ENCODE data around the gene PRR18. TPM values are rescaled to one million over a fixed set of nuclear protein-coding genes. Genes with fewer than 3 reads are reported as not detected.

PRR18 gene
- total RNA-seq, 1 donor from 2014 or later, result not detected

DNA sequence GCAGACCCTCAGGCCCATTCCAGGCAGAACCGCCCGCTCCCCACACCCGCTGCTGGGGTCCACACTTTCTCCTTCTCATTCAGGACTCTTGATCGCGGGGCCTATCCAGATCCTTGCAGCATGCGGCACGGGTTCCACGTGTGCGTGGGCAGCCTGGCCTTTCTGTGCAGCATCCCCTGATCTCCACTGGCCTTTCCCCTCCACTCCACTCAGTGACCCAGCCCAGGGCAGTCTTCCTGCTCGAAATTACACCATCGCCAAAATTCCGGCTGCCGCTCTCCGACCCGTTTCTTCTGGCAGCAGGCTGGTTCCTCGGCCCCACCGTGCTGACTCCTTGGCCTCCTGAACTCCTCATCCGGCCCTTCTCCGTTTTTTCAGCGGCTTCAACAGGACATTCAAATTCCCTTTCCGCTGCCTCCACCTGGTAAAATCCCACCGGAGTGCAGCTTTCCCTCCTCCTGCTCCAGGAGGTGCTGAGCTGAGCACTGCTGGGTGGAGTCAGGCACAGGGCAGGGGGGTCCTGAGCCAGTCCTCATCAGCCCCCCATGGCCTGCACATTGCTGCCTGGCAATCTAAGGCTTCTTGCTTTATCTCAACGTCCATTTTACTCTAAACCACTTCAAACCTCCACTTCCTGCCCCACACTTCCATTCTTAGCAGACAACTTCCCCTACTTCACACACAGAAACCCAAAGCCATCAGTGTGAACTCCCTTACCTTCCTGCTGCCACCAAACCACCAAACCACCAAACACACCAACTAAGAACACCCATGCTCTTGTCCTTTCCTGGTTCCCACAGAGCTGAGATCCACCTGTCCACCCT, 25.2 kb upstream of the PRR18 start:
- DNase-seq (ENCODE audit: low read depth), result no peak

DNA sequence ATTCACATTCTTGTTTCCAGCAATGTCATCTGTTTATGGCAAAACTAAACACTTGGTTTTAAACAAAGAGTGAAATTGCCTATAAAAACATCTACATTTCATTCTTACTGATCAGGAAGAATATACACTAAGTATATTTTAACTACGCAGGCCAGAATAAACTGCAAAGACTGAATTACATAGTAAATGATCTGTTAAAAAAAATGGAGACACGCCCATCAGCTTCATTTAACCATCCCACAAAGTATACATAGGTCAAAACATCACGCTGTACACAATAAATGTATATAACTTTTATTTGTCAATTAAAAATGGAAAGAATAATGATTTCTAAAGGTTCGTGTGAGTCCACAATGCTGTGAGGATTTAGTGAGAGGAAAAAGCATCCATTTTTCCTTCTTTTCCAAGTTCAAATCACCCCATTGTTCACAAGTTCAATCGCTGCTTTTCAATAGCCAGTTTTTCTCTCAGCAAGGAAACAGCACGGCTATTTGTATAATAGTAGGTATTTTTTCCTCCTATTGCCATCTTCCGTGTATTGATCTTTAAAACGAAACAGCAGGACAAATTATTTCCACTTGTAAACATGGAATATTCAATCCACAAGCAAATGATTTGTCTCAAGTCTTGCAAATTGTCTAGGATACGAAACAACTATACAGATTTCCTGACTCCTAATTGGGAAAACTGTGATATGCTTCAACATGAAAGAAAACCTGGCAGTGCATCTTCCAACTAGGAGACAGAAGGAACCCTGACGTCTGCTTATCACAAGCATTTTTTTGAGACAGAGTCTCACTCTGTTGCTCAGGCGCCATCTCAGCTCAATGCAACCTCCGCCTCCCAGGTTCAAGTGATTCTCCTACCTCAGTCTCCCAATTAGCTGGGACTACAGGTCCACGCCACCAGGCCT, 23.6 kb upstream of the PRR18 start:
- no peak for DNase-seq (ENCODE audit: low read depth)

DNA sequence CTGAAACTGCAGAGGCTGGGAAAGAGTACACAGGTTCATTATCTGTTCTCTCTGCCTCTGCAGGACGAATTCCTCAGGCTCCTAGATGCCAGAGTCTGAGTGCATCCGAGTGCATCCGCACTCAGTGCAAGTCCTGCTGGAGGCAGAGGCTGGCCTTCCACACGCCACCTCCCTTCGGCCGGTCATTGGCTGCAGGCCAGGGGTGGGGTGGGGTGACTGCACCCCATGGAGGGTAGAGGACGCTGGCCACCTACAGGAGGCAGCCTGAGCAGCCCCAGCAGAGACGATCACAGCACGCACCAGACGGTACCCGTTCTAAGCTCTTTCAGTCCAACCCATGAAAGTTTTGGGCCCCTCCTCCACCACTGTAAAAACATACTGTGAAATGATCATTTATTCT, 22.4 kb upstream of the PRR18 start:
- peak; percentile 64 for DNase-seq (ENCODE audit: low read depth)

DNA sequence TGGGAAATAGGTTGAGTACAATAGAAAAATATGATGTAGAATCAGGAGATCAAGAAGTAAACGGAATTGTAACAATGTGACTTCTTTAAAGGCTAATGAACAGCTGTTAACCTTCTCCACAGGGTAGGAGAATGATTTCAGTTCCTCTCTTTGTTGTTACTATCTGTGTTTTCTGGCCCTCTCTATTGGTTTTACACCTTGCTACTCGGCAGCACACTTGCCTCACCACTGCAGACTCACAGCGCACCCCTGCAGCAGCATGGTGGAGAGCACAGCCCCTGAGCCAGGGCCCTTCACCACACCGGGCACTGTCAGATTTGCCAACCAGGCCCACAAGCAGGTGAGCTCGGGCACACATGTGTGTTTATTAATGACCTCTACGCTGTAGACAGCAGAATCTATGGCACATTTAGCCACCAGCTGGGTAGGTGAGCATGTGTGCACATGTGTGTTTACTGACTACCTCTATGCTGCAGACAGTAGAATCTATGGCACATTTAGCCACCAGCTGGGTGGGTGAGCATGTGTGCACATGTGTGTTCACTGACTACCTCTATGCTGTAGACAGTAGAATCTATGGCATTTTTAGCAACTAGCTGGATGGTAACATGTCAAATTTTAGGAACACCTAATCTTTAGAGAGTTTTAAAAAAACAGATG, 17.3 kb upstream of the PRR18 start:
- DNase-seq (ENCODE audit: low read depth), result no peak

DNA sequence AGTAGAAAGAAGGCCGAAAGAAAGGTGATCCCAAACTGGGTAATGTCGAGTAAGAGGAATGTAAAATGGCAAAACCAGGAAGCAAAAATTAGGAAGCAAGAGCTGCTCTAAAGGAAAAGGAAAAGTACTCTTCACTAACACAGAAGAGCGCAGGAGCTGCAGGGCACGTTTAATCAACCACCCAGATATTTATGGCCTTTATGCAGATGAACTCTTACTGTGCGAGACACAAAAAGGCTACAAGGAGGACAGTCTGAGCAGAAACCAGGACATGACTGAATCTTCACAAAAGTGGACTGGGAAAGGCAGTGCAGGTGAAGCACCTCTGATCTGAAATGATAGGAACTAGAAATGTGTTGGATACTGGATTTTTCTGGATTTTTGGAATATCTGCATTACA, 15.2 kb upstream of the PRR18 start:
- no peak for DNase-seq (ENCODE audit: low read depth)

DNA sequence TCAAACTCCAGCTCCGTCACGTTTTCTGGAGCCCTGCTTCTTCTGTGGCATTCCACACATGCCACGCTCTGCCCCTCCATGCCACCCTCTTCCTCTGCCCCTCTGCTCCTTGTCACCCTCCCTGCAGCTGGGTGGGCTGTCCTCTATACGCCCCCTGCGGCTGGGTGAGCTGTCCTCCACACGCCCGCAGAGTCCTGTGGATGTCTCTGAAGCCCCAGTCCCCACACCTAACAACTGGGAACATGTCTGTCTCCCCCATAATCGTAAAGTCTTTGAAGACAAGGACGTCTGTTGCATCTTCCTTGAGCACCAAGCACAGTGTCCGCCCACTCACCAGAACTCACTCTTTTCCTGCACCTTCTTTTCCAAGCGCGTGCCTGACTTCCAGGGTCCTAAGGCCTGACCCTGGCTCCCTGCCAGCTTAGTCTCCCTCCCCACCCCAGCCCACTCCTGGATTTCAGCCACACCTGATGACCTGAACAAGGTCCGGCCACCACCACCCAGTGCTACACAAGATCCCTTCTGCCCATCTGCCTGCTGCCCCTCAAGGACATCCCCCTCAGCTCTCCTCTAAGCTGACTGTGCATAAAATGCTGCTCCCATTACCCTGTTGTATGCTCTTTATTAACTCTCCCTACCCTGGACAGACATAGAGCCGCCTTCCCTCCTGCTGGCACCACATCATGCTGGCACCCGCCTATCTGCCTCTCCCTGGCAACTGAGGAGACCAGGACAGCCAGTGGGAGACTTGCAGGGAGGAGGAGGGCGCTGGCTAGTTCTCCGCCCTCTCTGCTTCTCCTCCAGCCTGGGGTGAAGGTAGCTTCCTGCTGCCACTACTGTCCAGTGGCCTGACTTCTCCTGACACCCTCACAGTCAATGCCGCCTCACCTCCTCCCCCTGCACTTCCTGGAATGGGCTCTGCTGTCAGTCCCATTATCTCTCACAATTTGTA, 10.7 kb upstream of the PRR18 start:
- DNase-seq (ENCODE audit: low read depth), result no peak

DNA sequence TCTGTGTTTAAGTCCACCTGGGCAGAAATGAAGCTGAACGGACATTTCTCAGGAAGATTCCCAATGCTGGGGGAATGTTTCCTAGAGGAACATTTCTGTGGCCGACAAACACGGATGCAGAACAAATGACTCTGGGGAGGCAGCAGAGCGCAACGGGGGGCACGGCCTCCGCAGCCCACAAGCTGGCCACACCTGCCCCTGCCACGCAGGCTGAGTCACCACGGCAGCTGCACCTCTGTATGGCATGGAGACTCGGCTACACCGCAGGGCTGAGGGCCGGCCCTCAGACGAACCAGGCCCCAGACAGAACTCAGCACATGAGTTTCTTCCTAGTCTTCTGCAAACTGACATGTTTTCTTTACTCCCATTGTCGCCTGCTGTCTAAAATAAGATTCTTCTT, 10.0 kb upstream of the PRR18 start:
- DNase-seq (ENCODE audit: low read depth), result peak; percentile 85

DNA sequence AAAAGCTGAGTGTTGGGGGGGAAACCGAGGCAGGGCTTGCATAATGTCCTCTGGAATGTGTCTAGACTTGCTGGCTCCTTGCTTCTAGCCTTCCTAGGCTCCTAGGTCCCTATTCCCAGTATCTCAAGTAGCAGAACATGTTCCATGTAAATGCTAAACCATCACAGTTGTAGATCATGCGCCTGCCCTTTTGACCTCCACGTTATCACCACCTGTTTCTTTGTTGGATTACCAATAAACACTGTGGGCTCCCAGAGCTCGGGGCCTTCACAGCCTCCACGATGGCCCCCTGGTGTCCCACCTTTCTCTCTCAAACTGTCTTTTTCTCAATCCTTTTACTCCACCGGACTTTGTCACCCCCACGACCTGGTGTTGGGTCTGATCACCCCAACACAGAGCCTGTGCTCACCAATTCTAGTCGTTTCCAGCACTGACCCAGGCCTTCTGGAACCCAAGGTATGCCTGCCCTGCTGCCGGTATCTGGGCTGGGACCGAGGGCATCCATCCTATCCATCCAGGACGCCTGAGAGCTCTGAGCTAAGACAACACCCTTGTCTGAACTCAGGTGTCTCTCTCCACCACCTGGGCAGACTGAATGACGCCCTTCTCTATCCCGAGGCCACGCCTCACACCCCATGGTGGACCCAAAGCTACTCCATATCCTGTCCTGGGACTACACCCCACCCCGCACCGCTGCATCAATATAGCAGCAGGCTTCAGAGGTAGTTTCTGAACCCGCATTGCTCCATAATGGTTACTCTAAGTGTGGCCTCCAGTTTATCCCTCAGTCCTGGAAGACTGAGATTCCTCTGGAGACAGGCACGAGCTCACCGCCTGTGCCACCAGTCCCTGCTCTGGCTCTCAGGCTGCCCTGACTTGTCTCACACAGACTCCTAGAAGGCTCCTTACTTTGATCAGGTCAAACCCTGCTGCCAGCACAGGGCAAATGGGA, 9.3 kb upstream of the PRR18 start:
- DNase-seq (ENCODE audit: low read depth), result no peak

DNA sequence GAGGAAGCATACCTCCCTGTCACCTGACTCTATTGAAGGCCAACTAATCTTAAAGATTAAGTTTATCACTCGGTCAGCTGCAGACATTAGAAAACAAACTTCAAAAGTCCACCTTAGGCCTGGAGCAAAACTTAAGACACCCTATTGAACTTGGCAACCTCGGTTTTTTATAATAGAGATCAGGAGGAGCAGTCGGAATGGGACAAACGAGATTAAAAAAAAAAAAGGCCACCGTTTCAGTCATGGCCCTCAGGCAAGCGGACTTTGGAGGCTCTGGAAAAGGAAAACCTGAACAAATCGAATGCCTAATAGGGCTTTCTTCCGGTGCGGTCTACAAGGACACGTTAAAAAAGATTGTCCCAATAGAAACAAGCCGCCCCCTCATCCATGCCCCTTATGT, 7.2 kb upstream of the PRR18 start:
- DNase-seq (ENCODE audit: low read depth), result no peak

DNA sequence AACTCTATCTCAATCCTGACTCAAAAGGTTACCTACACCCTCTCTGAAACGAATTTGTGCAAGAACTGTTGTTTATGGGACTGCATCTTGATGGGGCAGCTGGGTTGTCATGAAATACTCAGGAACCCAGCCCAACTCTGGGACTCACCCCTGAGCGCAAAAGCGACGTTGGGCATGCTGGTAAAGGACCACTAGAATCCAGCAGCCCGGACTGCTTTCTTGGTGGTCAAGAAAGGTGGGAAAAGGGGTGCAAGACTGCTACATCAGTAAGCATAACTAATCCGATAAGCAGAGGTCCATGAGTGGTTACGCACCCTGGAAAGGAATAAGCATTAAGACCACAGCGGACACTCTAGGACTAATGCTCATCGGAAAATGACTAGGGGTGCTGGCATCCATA, 6.3 kb upstream of the PRR18 start:
- no peak for DNase-seq (ENCODE audit: low read depth)

DNA sequence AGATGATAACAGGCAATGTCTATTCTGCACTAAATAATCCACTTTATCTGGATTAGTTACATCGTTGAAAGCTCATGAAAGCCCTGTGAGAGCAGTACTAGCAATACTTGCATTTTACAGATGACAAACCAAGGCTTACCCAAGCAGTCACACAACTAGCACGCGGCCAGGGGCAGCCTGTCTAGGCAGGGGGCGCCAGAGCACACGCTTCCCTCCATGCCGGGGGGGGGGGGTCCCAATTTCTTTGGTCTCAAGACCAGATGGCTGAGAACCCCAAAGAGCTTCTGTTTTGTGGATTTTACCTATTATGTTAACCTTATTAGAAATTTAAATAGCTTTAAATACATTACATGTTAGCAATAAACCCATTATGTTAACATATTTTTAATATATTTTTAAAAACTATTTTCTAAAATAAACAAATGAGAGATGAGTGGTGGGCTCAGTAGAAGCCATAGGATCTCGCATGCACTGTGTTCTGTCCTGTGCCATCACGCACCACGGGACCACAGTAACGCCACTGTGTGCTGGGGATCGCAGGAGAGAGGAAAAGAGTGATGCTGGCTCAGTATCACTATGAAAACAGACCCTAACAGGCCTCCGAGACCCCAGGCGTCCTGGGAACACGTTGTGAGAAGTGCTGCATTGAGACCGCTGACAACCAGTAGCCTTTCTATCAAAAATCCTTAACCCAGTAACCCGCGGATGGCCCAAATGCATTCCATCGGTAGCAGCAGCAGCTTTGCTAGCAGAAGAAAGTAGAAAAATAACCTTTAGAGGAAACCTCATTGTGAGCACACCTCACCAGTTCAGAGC, 5.3 kb upstream of the PRR18 start:
- DNase-seq (ENCODE audit: low read depth), result peak; percentile 18

DNA sequence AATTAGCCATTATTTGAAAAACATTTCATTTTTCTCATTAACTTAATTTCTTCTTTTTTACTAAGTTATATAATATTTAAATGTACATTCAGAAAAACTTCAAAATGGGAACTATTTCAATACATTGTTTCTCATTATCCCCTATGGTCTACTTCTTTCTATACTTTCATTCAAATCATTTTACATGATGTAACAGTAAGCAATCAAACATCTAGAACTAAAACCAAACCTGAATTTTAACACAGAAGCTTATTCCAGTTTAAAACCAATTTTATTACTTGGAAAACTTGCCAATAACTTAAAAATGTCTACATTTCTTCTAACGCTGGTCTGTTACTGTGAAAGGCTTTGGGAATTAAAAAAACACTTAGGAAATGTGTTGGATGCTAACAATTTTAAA, 4.6 kb upstream of the PRR18 start:
- no peak for DNase-seq (ENCODE audit: low read depth)

DNA sequence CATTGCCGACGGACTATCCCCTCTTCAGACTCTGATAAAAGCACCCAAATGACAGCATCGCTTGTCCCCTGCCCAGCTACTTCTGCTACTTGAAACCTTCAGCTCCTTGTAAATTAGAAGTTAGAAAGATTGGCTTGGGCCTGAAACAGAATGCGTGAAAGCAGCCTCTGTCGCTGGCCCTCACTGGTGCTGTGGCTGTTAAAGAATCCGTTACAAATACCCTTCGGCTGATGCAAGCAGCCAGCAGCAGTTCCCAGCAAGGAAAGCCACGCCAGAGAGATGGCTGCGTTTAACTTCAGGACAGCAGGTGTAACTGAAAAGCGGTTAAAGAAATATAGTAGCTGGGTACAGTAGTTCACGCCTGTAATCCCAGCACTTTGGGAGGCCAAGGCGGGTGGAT, 2.4 kb upstream of the PRR18 start:
- no peak for DNase-seq (ENCODE audit: low read depth)

DNA sequence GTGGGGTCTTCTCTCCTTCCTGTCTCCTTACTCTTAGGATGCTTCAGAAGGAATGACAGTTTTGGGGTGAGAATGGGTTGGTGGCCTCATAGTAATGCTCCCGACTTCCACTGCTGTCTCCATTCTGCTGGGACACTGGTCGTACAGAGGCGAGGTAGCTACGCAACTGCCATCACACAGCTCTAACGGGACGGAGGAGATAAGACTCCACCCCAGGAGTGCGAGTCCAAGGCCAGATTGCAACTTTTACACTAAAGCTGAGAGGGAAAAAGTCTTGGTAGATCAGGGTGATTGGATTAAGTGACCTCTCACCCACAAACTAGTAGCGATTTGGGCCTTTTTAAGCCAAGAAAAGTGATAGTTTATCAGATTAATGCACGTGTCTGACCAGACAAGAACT, 1.8 kb upstream of the PRR18 start:
- no peak for DNase-seq (ENCODE audit: low read depth)

DNA sequence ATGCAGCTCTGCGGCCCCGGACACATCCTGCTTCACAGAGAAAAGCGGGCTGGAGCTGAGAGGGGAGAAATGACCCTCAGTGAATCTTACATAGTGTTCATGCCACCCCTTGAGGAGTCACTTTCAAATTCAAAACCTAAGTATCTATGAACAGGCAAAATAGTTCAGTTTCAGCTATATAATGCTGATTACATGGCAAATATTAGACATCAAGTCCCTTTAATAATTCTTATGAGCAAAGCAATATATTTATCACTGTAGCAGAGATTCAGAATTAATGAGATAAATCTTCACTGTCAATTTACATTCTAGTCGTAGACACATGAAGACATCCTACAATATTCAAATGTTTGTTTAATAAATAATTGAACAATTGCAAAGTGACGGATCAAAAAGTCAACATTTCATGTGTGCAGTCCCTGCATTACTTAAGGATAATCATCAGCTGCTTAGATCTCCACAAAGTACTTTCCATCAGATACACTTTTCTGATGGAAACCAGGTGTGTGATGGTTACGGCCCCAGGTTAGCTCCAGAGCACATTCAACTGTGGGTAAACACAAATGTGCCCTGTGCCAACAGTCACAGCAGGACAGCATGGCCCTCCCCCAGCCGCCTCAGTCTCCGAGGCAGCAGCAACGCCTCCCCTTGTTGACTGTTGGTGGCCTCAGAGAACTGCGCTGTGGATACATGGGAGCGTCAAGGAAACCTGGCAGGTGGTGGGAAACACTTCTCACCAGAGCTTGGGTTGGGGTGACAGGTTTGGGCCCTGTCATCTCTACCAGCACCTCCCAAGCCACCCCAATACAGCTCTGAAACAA, 787 bp upstream of the PRR18 start:
- DNase-seq (ENCODE audit: low read depth), result no peak

DNA sequence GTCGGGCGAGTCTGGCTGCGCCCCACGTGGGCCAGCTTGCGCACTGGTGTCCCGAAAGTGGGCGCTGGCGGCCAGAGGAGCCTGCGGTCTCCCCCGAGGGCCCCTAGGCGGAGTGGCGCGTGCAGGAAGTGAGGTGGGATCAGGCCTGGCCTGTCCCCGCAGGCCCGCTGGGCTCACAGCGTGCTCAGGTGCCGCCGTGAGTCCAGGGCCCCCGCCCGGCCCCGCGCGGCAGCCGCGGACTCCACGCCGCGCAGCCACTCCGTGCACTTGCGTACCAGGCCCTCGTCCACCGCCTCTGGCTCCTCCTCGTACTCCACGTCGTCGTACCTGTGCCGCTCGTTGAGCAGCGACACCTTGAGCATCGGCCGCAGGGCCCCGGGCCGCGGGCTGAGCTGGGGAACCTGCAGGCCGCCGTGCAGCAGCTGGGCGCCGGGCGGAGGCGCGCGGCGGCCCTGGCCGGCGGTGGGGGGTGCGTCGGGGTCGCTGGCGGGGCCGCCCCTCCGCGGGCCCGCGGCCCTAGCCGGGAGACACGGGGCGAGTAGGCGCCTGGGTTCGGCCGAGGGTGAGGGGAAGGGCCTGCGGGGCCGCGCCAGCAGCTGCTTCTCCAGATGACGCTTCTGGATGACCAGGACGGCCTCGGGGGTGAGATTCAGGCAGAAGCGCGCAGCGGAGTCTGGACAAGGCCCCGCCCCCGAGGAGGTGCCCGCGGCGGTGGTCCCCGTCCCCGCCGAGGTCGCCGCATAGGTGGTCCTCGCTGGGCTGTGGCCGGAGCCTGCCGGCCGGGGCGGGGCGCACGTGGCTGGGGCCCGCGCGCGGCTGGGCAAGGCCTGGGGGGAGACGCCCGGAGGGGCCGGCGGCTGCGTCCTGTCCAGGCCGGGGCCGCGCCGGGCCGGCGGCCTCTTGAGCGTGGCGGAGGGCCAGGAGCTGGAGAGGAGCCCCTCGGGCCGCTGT, 835 bp downstream of the PRR18 start:
- no peak for DNase-seq (ENCODE audit: low read depth)

DNA sequence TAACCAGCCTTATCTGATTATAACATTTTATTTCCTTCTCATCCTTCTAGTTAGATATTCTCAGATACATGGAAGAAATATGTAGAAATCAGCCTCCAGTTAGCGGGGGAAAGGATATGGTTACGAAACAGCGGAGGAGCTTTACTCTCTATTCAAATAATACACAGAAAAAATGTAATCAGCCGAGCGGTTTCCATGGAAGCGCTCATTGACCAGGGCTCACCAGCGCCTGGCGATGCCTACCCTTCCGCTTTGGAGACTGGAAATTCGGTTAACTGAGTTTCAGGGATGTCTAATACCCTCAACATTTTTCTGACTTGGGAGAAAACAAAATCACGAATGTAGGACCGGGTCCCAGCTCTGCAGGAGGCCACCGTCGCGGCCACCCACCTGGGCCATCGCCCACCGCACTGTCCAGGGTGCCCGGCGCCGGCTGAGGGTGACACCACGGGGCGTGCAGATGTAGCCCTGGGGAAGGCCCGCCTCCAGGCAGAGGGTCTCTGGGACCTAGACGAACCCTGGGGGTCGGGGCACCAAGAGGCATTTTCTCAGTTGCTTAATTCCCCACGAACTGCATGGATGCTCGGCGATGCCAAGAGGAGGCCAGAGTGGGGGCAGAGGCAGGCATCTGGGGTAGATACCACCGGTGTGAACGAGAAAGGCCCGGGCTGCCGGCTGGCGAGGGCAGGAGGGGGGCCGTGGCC, 1.7 kb downstream of the PRR18 start:
- no peak for DNase-seq (ENCODE audit: low read depth)
